ENCODE results near the gene VSIG8. TPM values are rescaled to one million over a fixed set of nuclear protein-coding genes. Genes with fewer than 3 reads are reported as not detected.
A peak's percentile ranks its signal among the peaks of the same experiment; 100 is the strongest.

Gene VSIG8
- total and polyA plus RNA-seq, 2 of the 4 experiments (the other 2 are of a cell fraction) = not detected

GRCh38 chr1:159880430-159880829 is 18.0 kb upstream of the VSIG8 start:
- peak overlapping the region; percentile 82 for H3K4ac ChIP-seq (ENCODE audit: low read depth, low read length)
- DNase-seq (no peak), ATAC-seq (ENCODE audit: low read depth) (no peak)
- H2AK9ac ChIP-seq (replicated peaks; ENCODE audit: low read depth, low read length, poor library complexity) = peak overlapping the region; percentile 69
- in situ Hi-C loops (cut with MboI; ENCODE audit: low sequenced_read_pairs) (loop anchor here (25.0 kb wide), 1 partner anchor 668 kb away; the partner anchor contains the start of gene ACKR1), intact Hi-C loops (cut with micrococcal nuclease) (no loop called here), dilution Hi-C loops (cut with HindIII; ENCODE audit: low sequenced_read_pairs, unreplicated experiment) (loop anchor here (25.0 kb wide), 1 partner anchor 93 kb away; the partner anchor contains the start of gene DUSP23)
- POLR2A ChIA-PET (ENCODE audit: unreplicated experiment) = no interaction called here
- peak overlapping the region; percentile 59 for H2AFZ ChIP-seq (replicated peaks; ENCODE audit: low read length, poor library complexity)
- H4K20me1 ChIP-seq (ENCODE audit: insufficient read depth, low read length) = no peaks in the 10 kb centered on the region
- H3K4me1 ChIP-seq (ENCODE audit: control insufficient read depth, insufficient read depth, low read length) = peaks cover 15% of the 10 kb centered on the region
- H3K9ac ChIP-seq (ENCODE audit: low read depth, low read length) = no peak overlapping the region
- H4K8ac ChIP-seq (ENCODE audit: low read depth in 2 of 2, low read length in 2 of 2) = peak overlapping the region; percentile 1 to 85; a peak in 2 of 4 replicates
- H3K9me1 ChIP-seq (ENCODE audit: insufficient read depth, low read length) = peaks cover 18% of the 10 kb centered on the region
- no peak overlapping the region for H3K4me3 ChIP-seq (ENCODE audit: insufficient read depth, low read depth, low read length)
- H2BK20ac ChIP-seq (ENCODE audit: low read depth, low read length) = peak overlapping the region; percentile 86
- H2BK5ac ChIP-seq (ENCODE audit: low read depth, low read length, poor library complexity, severe bottlenecking) = peak overlapping the region; percentile 37
- no peaks in the 10 kb centered on the region for H3K36me3 ChIP-seq (ENCODE audit: control insufficient read depth, insufficient read depth, low read length)
- TF ChIP-seq BHLHE40 (IDR thresholded peaks at IDR 0.05; ENCODE audit: low read depth, low read length) (no peak), POLR2A (IDR thresholded peaks at IDR 0.05; ENCODE audit: low read depth, low read length) (no peak), MXI1 (IDR thresholded peaks at IDR 0.05; ENCODE audit: borderline replicate concordance, low read depth, low read length) (no peak), RCOR1 (IDR thresholded peaks at IDR 0.05; ENCODE audit: insufficient replicate concordance, low read length) (no peak), RAD21 (IDR thresholded peaks at IDR 0.05; ENCODE audit: low read length) (no peak), USF2 (IDR thresholded peaks at IDR 0.05; ENCODE audit: low read depth, low read length) (no peak), CEBPB (IDR thresholded peaks at IDR 0.05; ENCODE audit: low read depth, low read length) (no peak), MAZ (IDR thresholded peaks at IDR 0.05; ENCODE audit: borderline replicate concordance, low read depth, low read length) (no peak), MAFK (IDR thresholded peaks at IDR 0.05; ENCODE audit: low read depth, low read length) (no peak)
- no peaks in the 10 kb centered on the region for H3K27me3 ChIP-seq (ENCODE audit: control insufficient read depth, insufficient read depth, low read length)
- peak overlapping the region; percentile 74; the same call in 1 of the 2 replicates for H3K4me2 ChIP-seq (ENCODE audit: low read depth, low read length)
- peak overlapping the region; percentile 69 for H2BK120ac ChIP-seq (ENCODE audit: low read depth, low read length)
- peak overlapping the region; percentile 48; the same call in 1 of the 2 replicates for H3K23ac ChIP-seq (ENCODE audit: low read depth, low read length)
- H3K56ac ChIP-seq (ENCODE audit: extremely low read depth, insufficient read depth, low read length) = no peak overlapping the region
- BruUV-seq (replicated peaks) = no TSS peak
- H4K91ac ChIP-seq (ENCODE audit: insufficient read depth, low read depth, low read length) = peak overlapping the region; percentile 52
- WGBS, 2 experiments (ENCODE audit: extremely low coverage in 2 of 2, insufficient read length in 1 of 2) = no CpG with 5 or more reads among the region's 3 CpGs
- peak overlapping the region; percentile 77 for H2AK5ac ChIP-seq (ENCODE audit: low read depth, low read length)
- peak overlapping the region; percentile 48 for H3K14ac ChIP-seq (replicated peaks; ENCODE audit: low read depth, low read length)
- peak overlapping the region; percentile 70 for H4K5ac ChIP-seq (ENCODE audit: low read depth, low read length)
- peak overlapping the region; percentile 80 for H3K18ac ChIP-seq (ENCODE audit: low read depth, low read length)
- H3K27ac ChIP-seq (ENCODE audit: insufficient read depth, low read length) = peak overlapping the region; percentile 35; the same call in 1 of the 2 replicates
- H3K79me1 ChIP-seq (ENCODE audit: low read depth in 1 of 2, low read length in 2 of 2) = no peaks in the 10 kb centered on the region
- CTCF ChIA-PET = interaction anchor here (1.2 kb wide), 1 partner anchor 16 kb away, joined by 3 read pairs; no protein-coding TSS in a partner anchor
- peak overlapping the region; percentile 25 for H2BK15ac ChIP-seq (ENCODE audit: low read depth, low read length)
- H3K9me3 ChIP-seq (ENCODE audit: control insufficient read depth, insufficient read depth, low read length) = no peaks in the 10 kb centered on the region

Data from IMR-90 (cell line).